COLO829 (cell line): ENCODE data around the gene RIC8B.

Experiments used
- DNase-seq: peaks from one replicate; pipeline ENCODE4 v3.0.0; 2012; ENCODE audit warnings: low spot score

The RIC8B gene

DNA sequence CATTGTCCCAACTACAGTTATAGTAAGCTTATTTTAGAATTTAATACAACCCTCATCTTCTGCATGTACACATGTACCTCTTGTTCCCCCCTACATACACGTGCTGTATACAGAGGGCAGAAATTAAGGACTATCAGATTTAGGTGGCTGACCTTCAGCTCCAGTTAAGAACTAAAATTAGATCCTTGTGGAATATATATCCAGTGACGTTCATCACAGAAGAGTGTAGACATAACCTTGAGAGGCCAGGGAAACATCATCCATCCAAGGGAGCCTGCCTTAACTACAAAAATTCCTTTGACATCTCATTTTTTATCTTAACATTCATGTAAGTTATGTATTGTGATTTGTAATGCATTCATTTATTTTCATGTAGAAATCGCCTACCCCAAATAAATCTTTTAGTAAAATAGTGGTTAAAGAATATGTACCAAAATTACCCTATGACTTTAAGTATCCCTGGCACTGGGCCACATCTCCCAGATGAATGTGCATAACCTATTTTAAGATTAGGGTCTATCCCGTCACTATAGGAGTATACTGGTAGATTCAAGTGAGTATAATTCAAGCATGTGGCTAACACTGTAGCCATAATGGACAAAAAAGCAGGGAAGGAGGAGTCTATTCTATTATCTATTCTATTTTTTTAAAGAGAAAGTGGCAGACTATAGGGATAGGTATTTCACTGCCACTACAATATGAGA lies 27.5 kb downstream of the RIC8B start:
- no peak for DNase-seq

- DNase-seq, result no peak
Observed at GRCh38 chr12:106804668-106805067, 30.2 kb downstream of the RIC8B start.

- no peak for DNase-seq
Observed at GRCh38 chr12:106814714-106815113, 40.2 kb downstream of the RIC8B start.

- DNase-seq, result no peak
Observed at GRCh38 chr12:106815741-106816140, 41.3 kb downstream of the RIC8B start.

DNA sequence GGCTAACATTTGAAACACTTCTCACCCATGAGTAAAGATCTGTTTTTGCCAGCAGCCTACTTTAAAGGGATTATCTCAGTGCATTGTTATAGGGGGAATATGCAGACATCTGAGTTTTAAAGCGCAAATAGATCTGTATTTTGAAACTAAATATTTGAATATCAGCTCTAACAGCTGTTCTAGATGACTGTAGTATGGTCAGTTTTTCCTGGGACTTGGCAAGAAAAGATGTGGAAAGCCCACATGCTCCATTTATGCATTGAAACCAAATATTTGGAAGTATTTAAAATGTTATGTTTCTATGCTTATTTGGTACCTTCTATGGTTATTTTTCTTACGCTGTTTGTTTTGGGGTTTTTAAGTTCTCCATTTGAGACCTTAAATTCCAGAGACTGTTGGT lies 41.7 kb downstream of the RIC8B start:
- no peak for DNase-seq

- no peak for DNase-seq
Observed at GRCh38 chr12:106819991-106820390, 45.5 kb downstream of the RIC8B start.

DNA sequence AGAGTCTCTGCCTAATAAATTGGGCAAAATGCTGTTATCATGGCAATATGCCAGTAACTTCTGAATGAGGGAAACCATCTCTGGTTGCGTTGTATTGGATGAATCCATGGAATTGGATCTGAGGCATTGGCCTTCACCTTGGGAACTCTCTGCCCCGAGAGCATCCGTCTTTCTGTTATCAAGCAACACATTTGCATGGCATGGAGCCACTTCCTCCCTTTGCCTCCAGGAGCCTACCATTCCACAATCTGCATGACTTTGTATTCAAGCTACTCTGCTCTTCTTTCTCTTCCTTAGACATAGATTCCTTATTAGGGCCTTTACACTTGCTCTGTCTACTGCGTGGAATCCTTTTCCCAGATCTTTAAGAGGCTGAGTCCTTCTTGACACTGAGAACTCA lies 57.2 kb downstream of the RIC8B start:
- no peak for DNase-seq

- no peak for DNase-seq
Observed at GRCh38 chr12:106837782-106838181, 63.3 kb downstream of the RIC8B start.

- no peak for DNase-seq
Observed at GRCh38 chr12:106839333-106839732, 64.9 kb downstream of the RIC8B start.

- peak; percentile 31 for DNase-seq
Observed at GRCh38 chr12:106840243-106840642, 65.8 kb downstream of the RIC8B start.

DNA sequence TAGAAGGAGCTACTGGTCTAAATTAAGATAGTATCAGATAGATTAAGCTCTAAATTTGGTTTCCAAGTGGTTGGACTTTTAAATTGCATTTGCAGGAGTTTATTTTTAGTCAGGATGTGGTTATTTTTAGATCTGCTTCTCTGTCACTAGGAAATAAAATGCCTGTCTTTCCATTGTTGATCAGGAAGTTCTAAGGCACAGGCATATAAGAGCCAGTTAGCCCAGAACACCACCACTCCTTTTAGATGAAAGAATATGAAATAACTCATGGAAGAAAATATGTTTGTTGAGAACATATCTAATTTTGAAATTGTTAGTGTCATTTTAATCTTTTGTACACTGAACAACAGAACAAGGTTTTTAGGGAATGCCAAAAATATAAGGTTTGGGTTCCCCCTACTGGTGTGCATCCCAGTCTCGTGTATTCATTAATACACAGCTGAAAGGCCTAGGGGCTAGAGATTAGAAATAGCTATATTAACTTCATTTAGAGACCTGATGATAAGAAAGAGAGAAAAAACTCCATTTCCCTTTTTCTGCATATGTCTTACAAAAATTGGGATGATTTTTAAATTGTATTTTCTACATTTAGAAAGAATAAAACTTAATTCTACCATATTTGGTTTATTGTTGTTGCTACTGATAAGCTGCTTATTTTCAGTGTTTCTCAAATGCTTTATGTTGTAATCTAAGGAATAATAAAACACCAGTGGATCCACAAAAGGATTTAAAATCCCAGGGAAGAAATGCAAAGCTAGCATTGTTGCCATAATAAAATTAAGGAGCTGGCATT lies 67.2 kb downstream of the RIC8B start:
- DNase-seq, result peak; percentile 40

- no peak for DNase-seq
Observed at GRCh38 chr12:106845902-106846301, 71.4 kb downstream of the RIC8B start.

GRCh38 chr12:106847861-106848260 lies 73.4 kb downstream of the RIC8B start:
- no peak for DNase-seq

DNA sequence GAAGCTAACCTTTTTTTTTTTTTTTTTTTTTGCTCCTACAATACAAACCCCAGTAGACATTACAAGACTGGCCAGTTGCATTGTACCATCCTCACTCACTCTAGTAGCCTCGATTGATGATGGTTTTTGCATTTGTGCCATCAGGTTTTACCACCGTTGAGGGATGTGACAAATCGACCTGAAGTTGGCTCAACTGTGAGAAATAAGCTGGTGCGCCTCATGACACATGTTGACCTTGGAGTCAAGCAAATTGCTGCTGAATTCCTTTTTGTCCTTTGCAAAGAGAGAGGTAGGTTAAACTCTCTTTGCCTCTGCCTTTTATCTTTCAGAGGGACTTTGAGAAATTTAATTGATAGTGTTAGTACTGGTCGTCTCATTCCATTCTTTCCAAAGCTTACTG lies 76.8 kb downstream of the RIC8B start:
- no peak for DNase-seq

- no peak for DNase-seq
Observed at GRCh38 chr12:106854723-106855122, 80.2 kb downstream of the RIC8B start.

GRCh38 chr12:106855221-106855758 lies 80.8 kb downstream of the RIC8B start:
- no peak for DNase-seq

DNA sequence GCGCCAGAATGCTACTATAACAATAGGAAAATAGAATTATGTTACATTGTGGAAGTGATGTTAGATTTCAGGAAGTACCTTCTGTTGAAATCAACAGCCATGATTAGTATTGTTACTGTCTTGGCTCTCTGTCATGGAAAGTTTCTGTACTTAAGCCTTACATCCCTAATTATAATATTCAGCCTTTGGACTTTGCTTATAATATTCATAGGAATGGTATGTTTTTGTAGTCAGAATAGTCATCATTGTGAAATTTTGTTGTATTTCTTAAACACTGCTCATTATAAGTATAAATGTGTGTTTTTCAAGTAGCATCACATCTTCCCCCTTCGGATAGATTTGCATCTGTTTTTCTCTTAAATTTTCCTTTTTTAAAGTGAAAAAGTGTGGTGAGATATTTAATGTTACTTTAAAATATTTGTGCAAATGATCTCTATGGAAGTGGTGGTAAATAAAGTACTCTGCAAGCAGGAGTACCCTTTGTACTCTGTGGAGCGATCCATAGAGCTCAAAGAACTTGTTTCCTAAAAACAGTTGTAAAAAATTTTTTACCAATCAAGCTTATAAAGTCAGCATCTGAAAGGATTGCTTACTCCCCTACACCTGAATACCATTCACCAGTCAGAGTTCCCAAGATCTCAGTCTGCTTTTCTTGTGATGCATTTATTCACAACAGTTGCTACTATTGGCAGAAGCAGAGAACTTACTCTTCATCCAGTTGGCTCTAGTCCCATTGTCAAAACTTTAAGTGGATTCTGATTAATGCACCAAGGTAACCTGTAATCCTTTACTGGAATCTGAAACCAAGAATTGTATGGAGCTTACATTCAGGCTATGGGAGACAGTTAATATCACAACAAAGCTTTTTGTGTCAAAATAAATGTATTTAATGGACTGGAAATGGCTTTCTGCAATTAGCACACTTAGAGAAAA lies 87.8 kb downstream of the RIC8B start:
- DNase-seq, result no peak

- no peak for DNase-seq
Observed at GRCh38 chr12:106863189-106863588, 88.7 kb downstream of the RIC8B start.

- no peak for DNase-seq
Observed at GRCh38 chr12:106865683-106866082, 91.2 kb downstream of the RIC8B start.

GRCh38 chr12:106866426-106867080 lies 92.1 kb downstream of the RIC8B start:
- DNase-seq, result no peak

- DNase-seq, result no peak
Observed at GRCh38 chr12:106867651-106868050, 93.2 kb downstream of the RIC8B start.
